RWPE2 (cell line): Measurements from ENCODE around the gene PRDM16.
A peak's percentile ranks its signal among the peaks of the same experiment; 100 is the strongest.

ENCODE experiments used
- ATAC-seq: fragments of 200-7000 bp; cut with Tn5 transposase; 3 replicates; pipeline ENCODE4 v1.9.1; 2021; ENCODE audit warnings: low read depth
- DNase-seq: peaks from one replicate; pipeline ENCODE4 v3.0.0-alpha.2; 2020; ENCODE audit warnings: low spot score
- H3K27ac ChIP-seq: fragments of 450-650 bp; 2 replicates; pipeline ENCODE4 v1.5.1; 2017; ENCODE audit warnings: mild to moderate bottlenecking; ENCODE audit not compliant: poor library complexity, severe bottlenecking
- H3K27me3 ChIP-seq: fragments of 250-450 bp; sonication (Bioruptor Pico); 2 replicates; pipeline ENCODE4 v1.5.1; 2021; ENCODE audit warnings: mild to moderate bottlenecking, moderate library complexity; ENCODE audit not compliant: insufficient read depth, poor library complexity, severe bottlenecking
- H3K36me3 ChIP-seq: fragments of 250-450 bp; sonication (Bioruptor Pico); 2 replicates; pipeline ENCODE4 v1.5.1; 2020; ENCODE audit warnings: low read depth, mild to moderate bottlenecking, moderate library complexity
- H3K4me1 ChIP-seq: fragments of 250-450 bp; sonication (Bioruptor Pico); 2 replicates; pipeline ENCODE4 v1.5.1; 2021; ENCODE audit warnings: mild to moderate bottlenecking, moderate library complexity; ENCODE audit not compliant: insufficient read depth, poor library complexity, severe bottlenecking
- H3K4me3 ChIP-seq: fragments of 250-450 bp; sonication (Bioruptor Pico); 2 replicates; pipeline ENCODE4 v1.5.1; 2021; ENCODE audit warnings: mild to moderate bottlenecking, moderate library complexity; ENCODE audit not compliant: severe bottlenecking
- H3K9me3 ChIP-seq: fragments of 250-450 bp; sonication (Bioruptor Pico); 2 replicates; pipeline ENCODE4 v1.5.1; 2021; ENCODE audit warnings: mild to moderate bottlenecking, moderate library complexity; ENCODE audit not compliant: severe bottlenecking
- CTCF ChIP-seq: fragments of 450-650 bp; IDR thresholded peaks from one replicate; pipeline ENCODE4 v1.5.1; 2017; ENCODE audit warnings: mild to moderate bottlenecking, moderate library complexity; ENCODE audit not compliant: poor library complexity, severe bottlenecking

Gene PRDM16

GRCh38 chr1:3058263-3059030, 10.6 kb upstream of the PRDM16 start:
- no peak for TF ChIP-seq CTCF
- ATAC-seq, result no peak
- no peaks in the 10 kb centered on the region for H3K36me3 ChIP-seq
- no peak for DNase-seq
- H3K4me1 ChIP-seq, result no peaks in the 10 kb centered on the region
- peaks cover 23% of the 10 kb centered on the region for H3K27me3 ChIP-seq
- no peak overlapping the region for H3K27ac ChIP-seq
- no peaks in the 10 kb centered on the region for H3K9me3 ChIP-seq
- no peak overlapping the region for H3K4me3 ChIP-seq

GRCh38 chr1:3060127-3060526, 8.9 kb upstream of the PRDM16 start:
- no peak for TF ChIP-seq CTCF
- no peak; the same call in 2 of the 3 replicates for ATAC-seq
- Histone ChIP-seq H3K36me3 (no peaks in the 10 kb centered on the region), H3K4me1 (no peaks in the 10 kb centered on the region), H3K27me3 (peaks cover 40% of the 10 kb centered on the region), H3K27ac (no peak overlapping the region), H3K4me3 (no peak overlapping the region), H3K9me3 (no peaks in the 10 kb centered on the region)
- no peak for DNase-seq

- Histone ChIP-seq H3K27ac (no peak overlapping the region), H3K4me3 (no peak overlapping the region), H3K27me3 (peaks cover 47% of the 10 kb centered on the region), H3K9me3 (no peaks in the 10 kb centered on the region), H3K36me3 (no peaks in the 10 kb centered on the region), H3K4me1 (no peaks in the 10 kb centered on the region)
- TF ChIP-seq CTCF, result no peak
- DNase-seq (no peak), ATAC-seq (peak; percentile 68; the same call in 2 of the 3 replicates)
Measured at GRCh38 chr1:3060601-3061551, 8.1 kb upstream of the PRDM16 start.

- peak; percentile 49 for DNase-seq
- TF ChIP-seq CTCF, result no peak
- H3K27me3 ChIP-seq, result peaks cover 54% of the 10 kb centered on the region
- H3K36me3 ChIP-seq, result no peaks in the 10 kb centered on the region
- no peaks in the 10 kb centered on the region for H3K9me3 ChIP-seq
- no peak overlapping the region for H3K4me3 ChIP-seq
- H3K4me1 ChIP-seq, result no peaks in the 10 kb centered on the region
- no peak for ATAC-seq
- H3K27ac ChIP-seq, result no peak overlapping the region
Measured at GRCh38 chr1:3061566-3061965, 7.4 kb upstream of the PRDM16 start.
